SK-N-SH treated with all-trans-retinoic acid at 6 μM for 48 hours (cell line): Measurements from ENCODE around the gene GHRH.

Source experiments
- ARNTL ChIP-seq: fragments of 450-650 bp; formaldehyde crosslinking; IDR thresholded peaks from 2 replicates; pipeline ENCODE4 v1.5.0; 2020; ENCODE audit warnings: low read depth, mild to moderate bottlenecking, moderate library complexity, borderline replicate concordance
- ISL1 ChIP-seq: fragments of 250-450 bp; sonication (Bioruptor Pico); IDR thresholded peaks from 2 replicates; pipeline ENCODE4 v2.1.2; 2022; ENCODE audit warnings: mild to moderate bottlenecking, moderate library complexity
- PATZ1 ChIP-seq: fragments of 250-450 bp; sonication (Bioruptor Pico); IDR thresholded peaks from 2 replicates; pipeline ENCODE4 v1.8.0; 2020; ENCODE audit warnings: mild to moderate bottlenecking, moderate library complexity, borderline replicate concordance
- RARB ChIP-seq: fragments of 250-450 bp; sonication (Bioruptor Pico); IDR thresholded peaks from 2 replicates; pipeline ENCODE4 v1.8.0; 2021; ENCODE audit warnings: mild to moderate bottlenecking, moderate library complexity
- TCF4 ChIP-seq: fragments of 250-450 bp; sonication (Bioruptor Pico); IDR thresholded peaks from 2 replicates; pipeline ENCODE4 v1.8.0; 2021; ENCODE audit warnings: mild to moderate bottlenecking, moderate library complexity, borderline replicate concordance
- TSHZ2 ChIP-seq: fragments of 250-450 bp; sonication (Bioruptor Pico); IDR thresholded peaks from 2 replicates; pipeline ENCODE4 v1.5.0; 2020; ENCODE audit warnings: mild to moderate bottlenecking, moderate library complexity
- ZFP3 ChIP-seq: fragments of 250-450 bp; sonication (Bioruptor Pico); IDR thresholded peaks from 2 replicates; pipeline ENCODE4 v1.5.0; 2020; ENCODE audit warnings: mild to moderate bottlenecking, moderate library complexity
- ZNF565 ChIP-seq: fragments of 450-650 bp; formaldehyde crosslinking; conservative IDR thresholded peaks from 2 replicates; pipeline ENCODE4 v1.5.0; 2020; ENCODE audit warnings: low read depth, mild to moderate bottlenecking, moderate library complexity
- ZNF8 ChIP-seq: fragments of 450-650 bp; formaldehyde crosslinking; IDR thresholded peaks from 2 replicates; pipeline ENCODE4 v1.5.0; 2020; ENCODE audit warnings: mild to moderate bottlenecking, moderate library complexity

GRCh38 chr20:37246736-37247135 is 14.9 kb downstream of the GHRH start:
- no peak for TF ChIP-seq ZFP3
- no peak for TF ChIP-seq TSHZ2 (CRISPR knock-in tag)
- TF ChIP-seq PATZ1 (CRISPR knock-in tag): no peak
- no peak for TF ChIP-seq RARB (CRISPR knock-in tag)
- TF ChIP-seq ZNF8 (CRISPR knock-in tag): no peak
- no peak for TF ChIP-seq ARNTL
- no peak for TF ChIP-seq ISL1 (CRISPR knock-in tag)
- TF ChIP-seq ZNF565 (CRISPR knock-in tag): no peak
- no peak for TF ChIP-seq TCF4 (CRISPR knock-in tag)
